GM18909 (cell line): ENCODE results near the gene SNX32.
"Not testable (repeated sequence)": the region's sequence is repeated elsewhere in the genome, so short reads cannot be mapped to it uniquely, and the experiment has no call there.

ENCODE experiments used
- ATAC-seq: cut with Tn5 transposase; IDR thresholded peaks from one replicate; pipeline ENCODE4 v1.9.1; 2021; ENCODE audit warnings: mild to moderate bottlenecking; ENCODE audit not compliant: unreplicated experiment, poor library complexity

SNX32 gene

DNA sequence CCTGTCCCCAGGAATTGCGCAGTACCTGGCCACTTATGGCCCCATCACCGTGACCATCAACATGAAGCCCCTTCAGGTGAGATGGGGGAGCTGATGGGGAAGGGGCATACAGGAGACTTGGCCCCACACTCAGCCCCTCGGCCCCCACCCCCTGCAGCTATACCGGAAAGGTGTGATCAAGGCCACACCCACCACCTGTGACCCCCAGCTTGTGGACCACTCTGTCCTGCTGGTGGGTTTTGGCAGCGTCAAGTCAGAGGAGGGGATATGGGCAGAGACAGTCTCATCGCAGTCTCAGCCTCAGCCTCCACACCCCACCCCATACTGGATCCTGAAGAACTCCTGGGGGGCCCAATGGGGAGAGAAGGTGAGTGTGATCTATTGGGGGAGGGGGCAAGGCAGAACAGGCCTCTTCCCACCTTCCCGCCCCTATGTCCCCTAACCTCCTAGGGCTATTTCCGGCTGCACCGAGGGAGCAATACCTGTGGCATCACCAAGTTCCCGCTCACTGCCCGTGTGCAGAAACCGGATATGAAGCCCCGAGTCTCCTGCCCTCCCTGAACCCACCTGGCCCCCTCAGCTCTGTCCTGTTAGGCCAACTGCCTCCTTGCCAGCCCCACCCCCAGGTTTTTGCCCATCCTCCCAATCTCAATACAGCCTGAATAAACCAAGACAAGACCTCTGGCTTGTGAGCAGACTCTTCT is 49.4 kb downstream of the SNX32 start:
- no peak for ATAC-seq

DNA sequence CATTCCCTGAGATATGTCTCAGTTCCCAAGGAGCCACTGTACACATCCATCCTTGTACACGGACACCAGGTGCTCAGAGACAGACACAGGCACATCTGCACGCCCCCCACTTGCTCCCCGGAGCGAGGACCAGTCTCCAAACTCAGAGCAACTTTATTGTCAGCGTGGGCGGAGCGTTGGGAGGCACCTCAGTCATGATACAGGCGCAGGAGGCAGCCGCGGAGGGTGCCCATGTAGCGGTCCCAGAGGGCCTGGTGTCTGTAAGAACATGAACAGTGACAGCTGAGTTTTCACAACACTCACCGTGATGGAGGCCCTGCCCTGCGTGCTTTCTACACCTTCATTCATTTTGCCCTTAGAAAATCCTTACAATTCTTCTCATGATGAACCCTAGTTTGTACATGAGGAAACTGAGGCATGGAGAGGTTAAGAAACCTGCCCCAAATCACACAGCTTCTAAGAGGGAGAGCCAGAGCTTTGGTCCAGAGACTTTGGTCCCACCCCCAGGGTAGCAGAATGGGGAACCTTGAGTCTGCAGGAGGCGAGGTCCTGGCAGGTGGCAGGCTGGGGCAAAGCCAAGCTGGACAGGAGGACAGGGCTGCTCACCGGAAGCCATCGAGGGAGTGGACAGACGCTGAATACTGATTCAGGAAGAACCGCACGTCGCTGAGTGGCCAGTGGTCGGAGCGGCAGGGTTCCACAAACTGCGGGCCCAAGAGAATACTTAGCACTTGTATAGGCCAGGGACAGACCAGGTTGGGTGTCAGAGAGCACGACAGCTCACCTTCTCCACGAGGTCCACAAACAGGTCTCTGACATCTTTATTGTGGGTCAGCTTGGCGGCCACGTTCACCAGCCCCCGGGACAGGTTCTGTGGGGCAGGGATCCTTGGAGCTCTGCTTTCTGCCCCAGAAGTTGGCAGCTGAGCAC is 50.3 kb downstream of the SNX32 start:
- no peak for ATAC-seq

DNA sequence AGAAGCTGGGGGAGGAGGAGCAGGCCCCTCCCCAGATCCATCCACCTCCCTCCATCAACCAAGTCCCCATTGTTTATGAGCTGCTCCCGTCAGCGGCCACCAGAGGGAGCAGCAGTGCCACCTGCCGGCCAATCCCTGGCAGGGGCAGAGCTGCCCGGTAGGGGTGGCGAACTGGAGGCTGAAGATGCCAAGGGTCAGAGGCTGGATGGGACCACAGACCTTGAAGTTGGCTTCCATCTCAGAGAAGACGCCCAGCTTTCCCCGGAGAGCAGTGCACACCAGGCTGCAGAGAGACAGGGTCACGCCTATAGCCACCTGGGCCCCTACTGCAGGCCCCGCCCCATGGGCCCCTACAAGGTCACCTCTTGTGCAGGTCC is 50.9 kb downstream of the SNX32 start:
- peak; percentile 28 for ATAC-seq

- no peak for ATAC-seq
Measured at GRCh38 chr11:65885231-65885630, 51.5 kb downstream of the SNX32 start.

GRCh38 chr11:65885808-65886536 is 52.2 kb downstream of the SNX32 start:
- ATAC-seq: no peak

DNA sequence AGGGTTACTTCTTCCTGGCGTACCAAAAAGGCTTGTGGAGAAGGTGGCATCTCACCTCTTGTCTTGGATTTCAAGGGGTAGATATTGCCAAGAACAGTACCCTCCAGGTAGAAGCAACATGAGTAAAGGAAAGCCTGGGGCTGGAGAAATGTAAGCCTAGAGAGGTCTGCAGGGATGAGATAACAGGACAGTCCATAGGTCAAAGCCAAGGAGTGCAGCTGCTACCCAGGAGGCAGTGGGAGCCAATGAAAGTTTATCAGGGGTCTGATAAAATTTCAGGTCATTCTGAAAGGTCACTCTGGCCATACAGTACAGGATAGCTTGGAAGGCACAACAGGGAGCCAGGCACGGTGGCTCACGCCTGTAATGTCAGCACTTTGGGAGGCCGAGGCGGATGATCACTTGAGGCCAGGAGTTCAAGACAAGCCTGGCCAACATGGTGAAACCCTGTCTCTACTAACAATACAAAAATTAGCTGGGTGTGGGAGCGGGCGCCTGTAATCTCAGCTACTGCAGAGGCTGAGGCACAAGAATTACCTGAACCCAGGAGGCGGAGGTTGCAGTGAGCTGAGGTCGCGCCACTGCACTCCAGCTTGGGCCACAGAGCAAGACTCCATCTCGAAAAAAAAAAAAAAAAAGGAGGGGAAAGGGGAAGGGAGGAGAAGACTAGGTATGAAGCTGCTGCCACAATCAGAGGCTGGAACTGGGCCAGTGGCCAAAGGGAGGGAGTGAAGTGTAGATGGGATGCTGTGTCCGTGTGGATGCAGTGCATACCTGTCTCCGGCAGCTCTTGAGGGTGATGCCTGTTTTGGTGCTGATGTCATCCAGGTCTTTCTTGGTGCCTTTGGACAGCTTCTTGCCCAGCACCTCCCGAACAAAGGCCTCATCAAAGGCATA is 53.3 kb downstream of the SNX32 start:
- no peak for ATAC-seq

DNA sequence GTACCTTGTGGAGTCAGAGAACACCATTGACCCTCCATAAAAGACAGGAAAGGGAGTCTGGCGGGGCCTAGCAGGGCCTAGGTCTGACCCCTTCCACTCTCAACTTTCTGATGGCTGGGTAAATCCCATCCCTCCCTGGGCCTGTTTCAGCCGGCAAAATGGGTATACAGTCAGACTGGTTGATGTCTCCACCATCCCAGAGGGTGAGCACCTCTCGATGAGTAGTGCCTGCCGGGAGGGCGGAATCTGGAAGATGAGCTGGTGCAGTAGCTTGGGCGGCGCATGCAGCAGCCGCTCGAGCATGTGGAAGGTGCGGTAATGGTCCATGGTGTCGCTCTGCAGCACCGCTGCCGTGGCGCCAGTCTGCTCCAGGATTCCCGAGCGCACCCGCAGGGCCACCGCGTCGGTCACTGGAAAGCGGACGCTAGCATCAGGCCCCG is 54.0 kb downstream of the SNX32 start:
- ATAC-seq: no peak

- peak; percentile 45 for ATAC-seq
Measured at GRCh38 chr11:65888163-65888814, 54.5 kb downstream of the SNX32 start, which contains the start of gene FIBP. Gene FIBP, minus strand, starts transcription at chr11:65888471. Its CDS starts 53 bp downstream, at chr11:65888418.

- peak; percentile 54 for ATAC-seq
Measured at GRCh38 chr11:65890324-65891218, 56.8 kb downstream of the SNX32 start, which contains the start of gene CCDC85B. Gene CCDC85B, plus strand, starts transcription at chr11:65890673. Its CDS starts 111 bp downstream, at chr11:65890784.

- ATAC-seq: no peak
Measured at GRCh38 chr11:65891219-65892136, 57.7 kb downstream of the SNX32 start.

DNA sequence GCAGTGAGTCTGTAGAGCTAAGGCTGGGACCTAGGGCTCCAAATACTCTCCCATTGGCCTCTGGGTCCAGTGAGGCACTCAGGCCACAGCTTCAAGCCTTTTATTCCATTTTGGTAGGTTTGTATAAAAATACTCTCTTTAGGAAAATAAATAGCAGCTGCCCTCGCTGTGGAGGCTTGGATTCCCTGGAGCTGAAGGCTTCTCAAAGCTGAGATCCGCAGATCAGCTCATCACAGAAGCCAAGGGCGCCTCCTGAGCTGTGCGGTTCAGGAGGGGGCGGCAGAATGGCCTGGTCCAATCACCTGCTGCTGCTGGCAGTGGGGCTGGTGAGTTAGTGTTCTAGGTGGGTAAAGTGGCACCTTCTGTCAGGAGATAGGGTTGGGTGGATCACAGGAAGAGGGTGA is 58.4 kb downstream of the SNX32 start:
- ATAC-seq: not testable (repeated sequence)

DNA sequence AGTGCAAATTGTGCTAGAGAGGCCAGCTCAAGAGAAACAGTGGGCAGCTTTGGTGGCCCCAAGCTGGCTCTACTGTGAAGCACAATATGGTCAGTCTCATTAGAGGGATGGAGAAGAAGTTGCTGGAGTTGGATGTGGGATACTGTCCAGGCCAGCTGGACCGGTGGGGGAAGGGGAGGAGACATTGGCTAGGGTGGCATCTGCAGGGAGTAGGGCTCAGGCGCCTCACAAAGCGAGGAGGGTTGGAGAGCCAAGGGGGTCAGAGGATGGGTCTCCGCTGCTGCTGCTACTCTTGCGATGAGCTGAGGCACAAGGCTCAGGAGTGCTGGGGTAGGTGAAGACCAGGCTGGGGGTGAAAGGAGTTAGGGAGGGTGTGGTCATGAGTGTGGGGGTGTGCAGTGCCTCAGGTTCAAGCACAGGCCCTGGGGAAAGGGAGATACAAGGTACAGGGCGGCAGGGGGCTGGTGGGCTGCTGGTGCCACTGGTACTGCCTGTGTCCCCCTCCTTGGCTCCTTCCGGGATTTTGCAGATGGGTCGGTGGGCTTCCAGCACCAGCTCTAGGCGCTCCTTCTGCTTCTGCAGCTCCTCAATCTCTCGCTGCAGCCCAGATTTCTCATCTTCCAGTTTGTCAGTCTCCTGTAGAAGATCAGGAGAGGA is 59.0 kb downstream of the SNX32 start:
- no peak for ATAC-seq

DNA sequence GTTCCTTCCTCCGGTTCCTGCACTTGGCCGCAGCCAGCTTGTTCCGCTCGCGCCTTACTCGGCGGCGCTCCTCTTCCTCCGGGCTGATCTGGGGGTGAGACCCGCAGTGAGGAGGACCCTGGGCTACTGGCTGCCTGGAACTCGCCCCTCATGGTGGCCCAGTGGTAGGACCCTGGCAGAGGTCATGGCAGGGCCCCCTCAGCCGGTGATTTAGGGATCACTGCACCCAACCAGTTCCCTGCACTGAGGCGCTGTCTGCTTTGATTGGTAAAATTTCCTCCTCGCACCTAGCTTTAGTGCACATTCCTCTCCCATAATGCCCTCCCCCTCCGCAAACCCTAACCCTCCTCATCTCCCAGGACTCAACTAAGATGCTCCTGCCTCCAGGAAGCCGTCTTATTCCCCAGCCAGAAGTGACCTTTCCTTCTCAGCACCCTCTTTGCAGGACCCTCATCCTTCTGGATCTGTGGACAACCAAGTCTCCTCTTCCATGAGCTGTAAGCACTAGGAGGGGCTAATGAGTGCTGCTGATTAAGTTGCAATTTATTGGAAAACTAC is 60.4 kb downstream of the SNX32 start:
- no peak for ATAC-seq

GRCh38 chr11:65895482-65895981 is 61.8 kb downstream of the SNX32 start:
- ATAC-seq: no peak

DNA sequence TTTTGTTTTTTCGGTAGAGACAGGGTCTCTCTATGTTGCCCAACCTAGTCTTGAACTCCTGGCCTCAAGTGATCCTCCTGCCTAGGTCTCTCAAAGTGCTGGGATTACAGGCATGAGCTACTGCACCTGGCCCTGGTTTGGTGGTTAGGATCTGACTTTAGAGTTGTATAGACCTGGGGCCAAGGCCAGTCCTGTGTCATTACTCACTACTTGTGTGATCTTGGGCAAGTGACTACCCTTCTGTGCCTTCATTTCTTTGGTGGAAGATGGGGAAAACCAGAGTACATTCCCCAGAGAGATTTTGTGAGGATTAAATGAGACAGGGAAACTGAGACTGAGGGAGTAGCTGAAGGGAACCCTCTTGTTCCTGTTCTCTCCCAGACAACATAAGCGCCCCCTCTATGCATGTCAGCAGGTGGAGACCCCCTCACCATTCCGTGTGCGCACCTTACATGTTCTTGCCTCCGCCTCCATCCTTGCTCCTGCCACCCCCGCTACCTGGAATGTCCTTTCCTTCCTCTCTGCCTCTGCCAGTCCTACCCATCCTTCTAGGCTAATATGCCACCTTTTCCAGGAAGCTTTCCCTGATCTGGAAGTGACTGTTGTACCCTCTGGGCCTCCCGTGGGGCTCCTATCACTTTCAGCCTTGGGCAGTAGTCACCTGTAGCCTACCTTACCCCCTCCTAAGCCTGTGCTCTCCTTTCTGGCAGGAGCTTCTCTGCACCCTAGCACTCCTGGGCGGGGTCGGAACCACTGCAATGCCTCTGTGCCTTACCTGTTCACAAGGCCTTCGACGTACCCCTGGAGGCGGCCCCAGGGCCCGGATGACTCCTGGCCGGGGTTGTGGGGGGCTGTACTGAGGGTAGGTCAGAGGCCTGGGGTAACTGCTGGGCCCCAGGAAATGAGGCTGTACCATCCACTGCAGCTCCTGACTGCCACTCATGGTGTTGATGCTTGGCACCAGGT is 62.6 kb downstream of the SNX32 start:
- no peak for ATAC-seq
